Endothelial cell of umbilical vein (primary cell): Measurements from ENCODE around the gene INO80B.

Experiments
- CTCF ChIP-seq, 2 donors: IDR thresholded peaks; 1 replicate in 1 of 2; 2 replicates in 1 of 2; pipeline ENCODE4 v1.5.1; 2011; ENCODE audit warnings: low read length in 2 of 2, mild to moderate bottlenecking in 2 of 2, moderate library complexity in 2 of 2, control low read depth in 1 of 2, inconsistent platforms in 1 of 2, low read depth in 1 of 2; ENCODE audit not compliant: insufficient read depth in 1 of 2; ENCODE audit errors: extremely low read depth in 1 of 2
- EZH2 ChIP-seq: IDR thresholded peaks from 2 replicates; pipeline ENCODE4 v1.6.1; 2012; ENCODE audit warnings: borderline replicate concordance, low read depth, mild to moderate bottlenecking, moderate library complexity, low read length, inconsistent platforms; ENCODE audit not compliant: severe bottlenecking
- MAX ChIP-seq: IDR thresholded peaks from 2 replicates; pipeline ENCODE4 v1.6.1; 2011; ENCODE audit not compliant: insufficient read depth, insufficient read length
- POLR2A ChIP-seq: IDR thresholded peaks from 2 replicates; pipeline ENCODE4 v1.6.1; 2012; ENCODE audit warnings: low read depth, mild to moderate bottlenecking, control low read depth, low read length
- POLR2AphosphoS5 ChIP-seq: IDR thresholded peaks from 2 replicates; pipeline ENCODE4 v1.6.1; 2012; ENCODE audit warnings: low read depth, mild to moderate bottlenecking, control low read depth, low read length, moderate library complexity; ENCODE audit not compliant: insufficient read depth

- no peak for TF ChIP-seq CTCF (IDR thresholded peaks at IDR 0.05; ENCODE audit: extremely low read depth in 1 of 2, insufficient read depth in 1 of 2, low read depth in 1 of 2, low read length in 2 of 2)
- TF ChIP-seq MAX, result peak; percentile 91
- TF ChIP-seq EZH2, result peak; percentile 40
- TF ChIP-seq POLR2A, result no peak
- TF ChIP-seq POLR2AphosphoS5, result peak; percentile 38
These were observed 33.5 kb upstream of the INO80B start, which contains the start of the genes C2orf81 and WDR54 for GRCh38 chr2:74421221-74421870.
